ENCODE measurements around the gene TEDC2. TPM values are rescaled to one million over a fixed set of nuclear protein-coding genes. Genes with fewer than 3 reads are reported as not detected.

TEDC2 gene
- total RNA-seq, 1 experiment from 2014 or later = 6.4 TPM

GRCh38 chr16:2481676-2482075, 21.8 kb downstream of the TEDC2 start:
- no peaks in the 10 kb centered on the region for H3K27me3 ChIP-seq (ENCODE audit: low read length)
- no peaks in the 10 kb centered on the region for H3K9me3 ChIP-seq (ENCODE audit: low read length)
- H2AFZ ChIP-seq (ENCODE audit: low read length) = no peak overlapping the region
- no peak overlapping the region for H3K9ac ChIP-seq (ENCODE audit: low read length)
- DNase-seq = no peak
- no peaks in the 10 kb centered on the region for H3K9me2 ChIP-seq (replicated peaks; ENCODE audit: insufficient read depth, low read length)
- H3K27ac ChIP-seq (ENCODE audit: low read length) = no peak overlapping the region
- H4K20me1 ChIP-seq (ENCODE audit: insufficient read depth, low read depth, low read length) = peaks cover 19% of the 10 kb centered on the region
- H3K4me1 ChIP-seq (ENCODE audit: low read length) = peaks cover 5% of the 10 kb centered on the region
- peaks cover 49% of the 10 kb centered on the region for H3K79me2 ChIP-seq (ENCODE audit: low read length)
- H3K36me3 ChIP-seq (ENCODE audit: insufficient read depth, low read length) = no peaks in the 10 kb centered on the region
- no peak overlapping the region for H3K4me3 ChIP-seq (ENCODE audit: low read length)
- H3K4me2 ChIP-seq (ENCODE audit: low read depth, low read length, poor library complexity, severe bottlenecking) = no peak overlapping the region

- Histone ChIP-seq H3K27me3 (ENCODE audit: low read length) (no peaks in the 10 kb centered on the region), H3K27ac (ENCODE audit: low read length) (no peak overlapping the region), H3K79me2 (ENCODE audit: low read length) (peaks cover 49% of the 10 kb centered on the region), H2AFZ (ENCODE audit: low read length) (no peak overlapping the region), H3K36me3 (ENCODE audit: insufficient read depth, low read length) (no peaks in the 10 kb centered on the region), H3K4me3 (ENCODE audit: low read length) (no peak overlapping the region), H3K9me3 (ENCODE audit: low read length) (no peaks in the 10 kb centered on the region), H4K20me1 (ENCODE audit: insufficient read depth, low read depth, low read length) (peaks cover 13% of the 10 kb centered on the region; the same call in 1 of the 2 replicates), H3K9ac (ENCODE audit: low read length) (no peak overlapping the region), H3K4me2 (ENCODE audit: low read depth, low read length, poor library complexity, severe bottlenecking) (no peak overlapping the region), H3K9me2 (replicated peaks; ENCODE audit: insufficient read depth, low read length) (no peaks in the 10 kb centered on the region), H3K4me1 (ENCODE audit: low read length) (peaks cover 8% of the 10 kb centered on the region)
- no peak for DNase-seq
These were observed 22.3 kb downstream of the TEDC2 start for GRCh38 chr16:2482249-2482648.

GRCh38 chr16:2482708-2483534, 23.0 kb downstream of the TEDC2 start:
- Histone ChIP-seq H3K27me3 (ENCODE audit: low read length) (no peaks in the 10 kb centered on the region), H3K4me3 (ENCODE audit: low read length) (no peak overlapping the region), H3K79me2 (ENCODE audit: low read length) (peaks cover 49% of the 10 kb centered on the region), H3K36me3 (ENCODE audit: insufficient read depth, low read length) (no peaks in the 10 kb centered on the region), H4K20me1 (ENCODE audit: insufficient read depth, low read depth, low read length) (peaks cover 7% of the 10 kb centered on the region; the same call in 1 of the 2 replicates), H2AFZ (ENCODE audit: low read length) (no peak overlapping the region), H3K9ac (ENCODE audit: low read length) (no peak overlapping the region), H3K9me2 (replicated peaks; ENCODE audit: insufficient read depth, low read length) (no peaks in the 10 kb centered on the region), H3K4me2 (ENCODE audit: low read depth, low read length, poor library complexity, severe bottlenecking) (no peak overlapping the region), H3K27ac (ENCODE audit: low read length) (no peak overlapping the region), H3K4me1 (ENCODE audit: low read length) (peaks cover 8% of the 10 kb centered on the region), H3K9me3 (ENCODE audit: low read length) (no peaks in the 10 kb centered on the region)
- DNase-seq = no peak

- H2AFZ ChIP-seq (ENCODE audit: low read length) = no peak overlapping the region
- no peak overlapping the region for H3K4me3 ChIP-seq (ENCODE audit: low read length)
- H4K20me1 ChIP-seq (ENCODE audit: insufficient read depth, low read depth, low read length) = no peaks in the 10 kb centered on the region; the same call in 1 of the 2 replicates
- DNase-seq = no peak
- peaks cover 42% of the 10 kb centered on the region for H3K79me2 ChIP-seq (ENCODE audit: low read length)
- H3K9me3 ChIP-seq (ENCODE audit: low read length) = no peaks in the 10 kb centered on the region
- H3K27ac ChIP-seq (ENCODE audit: low read length) = no peak overlapping the region
- no peak overlapping the region for H3K9ac ChIP-seq (ENCODE audit: low read length)
- no peak overlapping the region for H3K4me2 ChIP-seq (ENCODE audit: low read depth, low read length, poor library complexity, severe bottlenecking)
- H3K36me3 ChIP-seq (ENCODE audit: insufficient read depth, low read length) = no peaks in the 10 kb centered on the region
- no peaks in the 10 kb centered on the region for H3K9me2 ChIP-seq (replicated peaks; ENCODE audit: insufficient read depth, low read length)
- H3K4me1 ChIP-seq (ENCODE audit: low read length) = peaks cover 8% of the 10 kb centered on the region
- H3K27me3 ChIP-seq (ENCODE audit: low read length) = no peaks in the 10 kb centered on the region
These were observed 24.3 kb downstream of the TEDC2 start for GRCh38 chr16:2483939-2484897.

GRCh38 chr16:2484898-2485508, 25.1 kb downstream of the TEDC2 start:
- Histone ChIP-seq H3K9me2 (replicated peaks; ENCODE audit: insufficient read depth, low read length) (no peaks in the 10 kb centered on the region), H3K27me3 (ENCODE audit: low read length) (no peaks in the 10 kb centered on the region), H3K4me2 (ENCODE audit: low read depth, low read length, poor library complexity, severe bottlenecking) (no peak overlapping the region), H3K9ac (ENCODE audit: low read length) (no peak overlapping the region), H2AFZ (ENCODE audit: low read length) (no peak overlapping the region), H3K4me3 (ENCODE audit: low read length) (no peak overlapping the region), H3K4me1 (ENCODE audit: low read length) (peaks cover 8% of the 10 kb centered on the region), H4K20me1 (ENCODE audit: insufficient read depth, low read depth, low read length) (no peaks in the 10 kb centered on the region; the same call in 1 of the 2 replicates), H3K27ac (ENCODE audit: low read length) (no peak overlapping the region), H3K9me3 (ENCODE audit: low read length) (no peaks in the 10 kb centered on the region), H3K36me3 (ENCODE audit: insufficient read depth, low read length) (no peaks in the 10 kb centered on the region), H3K79me2 (ENCODE audit: low read length) (peaks cover 41% of the 10 kb centered on the region)
- DNase-seq = no peak

- Histone ChIP-seq H3K79me2 (ENCODE audit: low read length) (peaks cover 40% of the 10 kb centered on the region), H3K4me3 (ENCODE audit: low read length) (no peak overlapping the region), H3K4me1 (ENCODE audit: low read length) (peaks cover 8% of the 10 kb centered on the region), H3K9ac (ENCODE audit: low read length) (0 out of 2 replicates have a peak overlapping the region, but pooled peaks have one; percentile 29), H3K4me2 (ENCODE audit: low read depth, low read length, poor library complexity, severe bottlenecking) (no peak overlapping the region), H3K9me2 (replicated peaks; ENCODE audit: insufficient read depth, low read length) (no peaks in the 10 kb centered on the region), H2AFZ (ENCODE audit: low read length) (no peak overlapping the region), H3K27ac (ENCODE audit: low read length) (no peak overlapping the region), H4K20me1 (ENCODE audit: insufficient read depth, low read depth, low read length) (no peaks in the 10 kb centered on the region; the same call in 1 of the 2 replicates), H3K36me3 (ENCODE audit: insufficient read depth, low read length) (no peaks in the 10 kb centered on the region), H3K27me3 (ENCODE audit: low read length) (no peaks in the 10 kb centered on the region), H3K9me3 (ENCODE audit: low read length) (no peaks in the 10 kb centered on the region)
- DNase-seq = no peak
These were observed 26.1 kb downstream of the TEDC2 start for GRCh38 chr16:2485811-2486507.

- peaks cover 36% of the 10 kb centered on the region for H3K79me2 ChIP-seq (ENCODE audit: low read length)
- peak overlapping the region; percentile 29; the same call in 1 of the 2 replicates for H3K9ac ChIP-seq (ENCODE audit: low read length)
- H3K4me1 ChIP-seq (ENCODE audit: low read length) = peaks cover 8% of the 10 kb centered on the region
- H3K9me2 ChIP-seq (replicated peaks; ENCODE audit: insufficient read depth, low read length) = no peaks in the 10 kb centered on the region
- H3K27me3 ChIP-seq (ENCODE audit: low read length) = no peaks in the 10 kb centered on the region
- H3K27ac ChIP-seq (ENCODE audit: low read length) = no peak overlapping the region
- no peaks in the 10 kb centered on the region for H3K36me3 ChIP-seq (ENCODE audit: insufficient read depth, low read length)
- H3K9me3 ChIP-seq (ENCODE audit: low read length) = no peaks in the 10 kb centered on the region
- no peaks in the 10 kb centered on the region; the same call in 1 of the 2 replicates for H4K20me1 ChIP-seq (ENCODE audit: insufficient read depth, low read depth, low read length)
- H3K4me3 ChIP-seq (ENCODE audit: low read length) = no peak overlapping the region
- DNase-seq = peak; percentile 63
- no peak overlapping the region for H3K4me2 ChIP-seq (ENCODE audit: low read depth, low read length, poor library complexity, severe bottlenecking)
- H2AFZ ChIP-seq (ENCODE audit: low read length) = peak overlapping the region; percentile 21; the same call in 1 of the 2 replicates
These were observed 27.0 kb downstream of the TEDC2 start for GRCh38 chr16:2486645-2487516.

All from Karpas-422 (cell line).